ENCODE measurements around the gene STPG1.

STPG1 gene

DNA sequence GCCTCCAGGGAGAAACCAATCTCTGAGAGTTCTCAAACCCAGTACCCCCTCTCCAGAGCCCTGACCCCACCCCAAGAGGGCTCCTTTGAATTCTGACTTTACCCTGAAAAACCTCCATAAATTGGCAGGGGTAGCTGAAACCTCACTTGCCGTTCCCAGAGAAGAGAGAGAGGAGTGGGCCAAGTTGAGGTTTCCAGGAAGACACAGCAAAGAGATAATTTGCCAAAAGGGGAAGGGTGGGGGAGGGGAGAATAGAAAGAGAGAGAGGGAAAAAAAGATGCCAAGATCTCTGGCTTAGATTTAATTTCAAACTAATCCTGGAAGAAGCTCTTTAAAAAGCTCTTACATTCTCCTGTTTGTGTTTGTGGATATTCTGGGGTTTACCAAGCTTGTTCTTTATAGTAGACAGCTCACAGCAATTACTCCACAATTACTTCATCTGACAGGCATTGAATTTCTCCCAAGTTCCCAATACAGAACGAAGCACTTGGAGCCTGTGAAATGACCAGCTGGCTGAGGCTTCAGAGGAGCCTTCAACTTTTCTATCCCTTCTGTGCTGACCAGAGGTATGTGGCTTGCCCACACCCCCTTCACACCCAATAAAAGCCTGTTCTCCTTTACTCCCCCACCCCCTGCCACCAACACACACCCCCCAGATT is 95.5 kb downstream of the STPG1 start:
- Histone ChIP-seq H3K4me3 (ENCODE audit: low read depth, low read length) (no peak overlapping the region), H3K27ac (ENCODE audit: extremely low read depth, low read depth, low read length) (no peak overlapping the region), H3K36me3 (ENCODE audit: control insufficient read depth in 2 of 2, insufficient read depth in 1 of 2, low read length in 2 of 2) (no peaks in the 10 kb centered on the region), H3K9me3 (ENCODE audit: control insufficient read depth, insufficient read depth, low read depth, low read length) (no peaks in the 10 kb centered on the region), H3K4me1 (ENCODE audit: control insufficient read depth, insufficient read depth, low read length) (peaks cover 21% of the 10 kb centered on the region)
- ChIA-PET CTCF (interaction anchor here (0.6 to 7.5 kb wide), 5 partner anchors 40 to 119 kb away, joined by 3 to 54 read pairs (median 5); no protein-coding TSS in a partner anchor), POLR2A (interaction anchor here (0.9 kb wide), 1 partner anchor 25 kb away, joined by 8 read pairs; no protein-coding TSS in a partner anchor)
- TF ChIP-seq ZNF513 (tag by site-specific recombination; IDR thresholded peaks at IDR 0.05) = no peak
- TF ChIP-seq KLF8 (tag by site-specific recombination; IDR thresholded peaks at IDR 0.05) = no peak
- no peak for TF ChIP-seq ZNF704 (tag by site-specific recombination; IDR thresholded peaks at IDR 0.05)
- TF ChIP-seq, protein P1, sequence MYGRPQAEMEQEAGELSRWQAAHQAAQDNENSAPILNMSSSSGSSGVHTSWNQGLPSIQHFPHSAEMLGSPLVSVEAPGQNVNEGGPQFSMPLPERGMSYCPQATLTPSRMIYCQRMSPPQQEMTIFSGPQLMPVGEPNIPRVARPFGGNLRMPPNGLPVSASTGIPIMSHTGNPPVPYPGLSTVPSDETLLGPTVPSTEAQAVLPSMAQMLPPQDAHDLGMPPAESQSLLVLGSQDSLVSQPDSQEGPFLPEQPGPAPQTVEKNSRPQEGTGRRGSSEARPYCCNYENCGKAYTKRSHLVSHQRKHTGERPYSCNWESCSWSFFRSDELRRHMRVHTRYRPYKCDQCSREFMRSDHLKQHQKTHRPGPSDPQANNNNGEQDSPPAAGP (tag by site-specific recombination; IDR thresholded peaks at IDR 0.05) = no peak
- no peak for TF ChIP-seq ZNF155 (tag by site-specific recombination; IDR thresholded peaks at IDR 0.05)
- TF ChIP-seq EGR2 (tag by site-specific recombination; IDR thresholded peaks at IDR 0.05; ENCODE audit: low read depth) = no peak
- TF ChIP-seq ZNF350 (tag by site-specific recombination; IDR thresholded peaks at IDR 0.05) = no peak
- no peak for TF ChIP-seq KLF7 (tag by site-specific recombination; IDR thresholded peaks at IDR 0.05; ENCODE audit: borderline replicate concordance)
- TF ChIP-seq ZNF366 (tag by site-specific recombination; conservative IDR thresholded peaks at IDR 0.05) = no peak
- TF ChIP-seq ZNF239 (tag by site-specific recombination; IDR thresholded peaks at IDR 0.05) = no peak
- TF ChIP-seq, protein P2, sequence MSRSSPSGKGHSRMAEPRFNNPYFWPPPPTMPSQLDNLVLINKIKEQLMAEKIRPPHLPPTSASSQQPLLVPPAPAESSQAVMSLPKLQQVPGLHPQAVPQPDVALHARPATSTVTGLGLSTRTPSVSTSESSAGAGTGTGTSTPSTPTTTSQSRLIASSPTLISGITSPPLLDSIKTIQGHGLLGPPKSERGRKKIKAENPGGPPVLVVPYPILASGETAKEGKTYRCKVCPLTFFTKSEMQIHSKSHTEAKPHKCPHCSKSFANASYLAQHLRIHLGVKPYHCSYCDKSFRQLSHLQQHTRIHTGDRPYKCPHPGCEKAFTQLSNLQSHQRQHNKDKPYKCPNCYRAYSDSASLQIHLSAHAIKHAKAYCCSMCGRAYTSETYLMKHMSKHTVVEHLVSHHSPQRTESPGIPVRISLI (tag by site-specific recombination; IDR thresholded peaks at IDR 0.05) = no peak
- no peak for TF ChIP-seq GFI1B (tag by site-specific recombination; IDR thresholded peaks at IDR 0.05)
- TF ChIP-seq, protein P3, sequence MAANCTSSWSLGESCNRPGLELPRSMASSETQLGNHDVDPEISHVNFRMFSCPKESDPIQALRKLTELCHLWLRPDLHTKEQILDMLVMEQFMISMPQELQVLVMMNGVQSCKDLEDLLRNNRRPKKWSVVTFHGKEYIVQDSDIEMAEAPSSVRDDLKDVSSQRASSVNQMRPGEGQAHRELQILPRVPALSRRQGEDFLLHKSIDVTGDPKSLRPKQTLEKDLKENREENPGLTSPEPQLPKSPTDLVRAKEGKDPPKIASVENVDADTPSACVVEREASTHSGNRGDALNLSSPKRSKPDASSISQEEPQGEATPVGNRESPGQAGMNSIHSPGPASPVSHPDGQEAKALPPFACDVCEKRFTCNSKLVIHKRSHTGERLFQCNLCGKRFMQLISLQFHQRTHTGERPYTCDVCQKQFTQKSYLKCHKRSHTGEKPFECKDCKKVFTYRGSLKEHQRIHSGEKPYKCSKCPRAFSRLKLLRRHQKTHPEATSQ (tag by site-specific recombination; IDR thresholded peaks at IDR 0.05) = no peak
- no peak for TF ChIP-seq ZBTB1 (tag by site-specific recombination; IDR thresholded peaks at IDR 0.05)
- TF ChIP-seq, protein P4, sequence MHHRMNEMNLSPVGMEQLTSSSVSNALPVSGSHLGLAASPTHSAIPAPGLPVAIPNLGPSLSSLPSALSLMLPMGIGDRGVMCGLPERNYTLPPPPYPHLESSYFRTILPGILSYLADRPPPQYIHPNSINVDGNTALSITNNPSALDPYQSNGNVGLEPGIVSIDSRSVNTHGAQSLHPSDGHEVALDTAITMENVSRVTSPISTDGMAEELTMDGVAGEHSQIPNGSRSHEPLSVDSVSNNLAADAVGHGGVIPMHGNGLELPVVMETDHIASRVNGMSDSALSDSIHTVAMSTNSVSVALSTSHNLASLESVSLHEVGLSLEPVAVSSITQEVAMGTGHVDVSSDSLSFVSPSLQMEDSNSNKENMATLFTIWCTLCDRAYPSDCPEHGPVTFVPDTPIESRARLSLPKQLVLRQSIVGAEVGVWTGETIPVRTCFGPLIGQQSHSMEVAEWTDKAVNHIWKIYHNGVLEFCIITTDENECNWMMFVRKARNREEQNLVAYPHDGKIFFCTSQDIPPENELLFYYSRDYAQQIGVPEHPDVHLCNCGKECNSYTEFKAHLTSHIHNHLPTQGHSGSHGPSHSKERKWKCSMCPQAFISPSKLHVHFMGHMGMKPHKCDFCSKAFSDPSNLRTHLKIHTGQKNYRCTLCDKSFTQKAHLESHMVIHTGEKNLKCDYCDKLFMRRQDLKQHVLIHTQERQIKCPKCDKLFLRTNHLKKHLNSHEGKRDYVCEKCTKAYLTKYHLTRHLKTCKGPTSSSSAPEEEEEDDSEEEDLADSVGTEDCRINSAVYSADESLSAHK (tag by site-specific recombination; IDR thresholded peaks at IDR 0.05) = peak; percentile 41; the same call in 1 of the 2 replicates
- no peak for TF ChIP-seq ZNF626 (tag by site-specific recombination; IDR thresholded peaks at IDR 0.05)
- TF ChIP-seq KLF1 (tag by site-specific recombination; IDR thresholded peaks at IDR 0.05) = no peak
- no peak for TF ChIP-seq ZNF76 (tag by site-specific recombination; IDR thresholded peaks at IDR 0.05; ENCODE audit: borderline replicate concordance, low read depth)
- TF ChIP-seq, protein P5, sequence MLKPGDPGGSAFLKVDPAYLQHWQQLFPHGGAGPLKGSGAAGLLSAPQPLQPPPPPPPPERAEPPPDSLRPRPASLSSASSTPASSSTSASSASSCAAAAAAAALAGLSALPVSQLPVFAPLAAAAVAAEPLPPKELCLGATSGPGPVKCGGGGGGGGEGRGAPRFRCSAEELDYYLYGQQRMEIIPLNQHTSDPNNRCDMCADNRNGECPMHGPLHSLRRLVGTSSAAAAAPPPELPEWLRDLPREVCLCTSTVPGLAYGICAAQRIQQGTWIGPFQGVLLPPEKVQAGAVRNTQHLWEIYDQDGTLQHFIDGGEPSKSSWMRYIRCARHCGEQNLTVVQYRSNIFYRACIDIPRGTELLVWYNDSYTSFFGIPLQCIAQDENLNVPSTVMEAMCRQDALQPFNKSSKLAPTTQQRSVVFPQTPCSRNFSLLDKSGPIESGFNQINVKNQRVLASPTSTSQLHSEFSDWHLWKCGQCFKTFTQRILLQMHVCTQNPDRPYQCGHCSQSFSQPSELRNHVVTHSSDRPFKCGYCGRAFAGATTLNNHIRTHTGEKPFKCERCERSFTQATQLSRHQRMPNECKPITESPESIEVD (tag by site-specific recombination; IDR thresholded peaks at IDR 0.05) = peak; percentile 48; the same call in 1 of the 2 replicates
- TF ChIP-seq ZNF341 (tag by site-specific recombination; IDR thresholded peaks at IDR 0.05; ENCODE audit: low read depth) = 0 out of 2 replicates have a peak, but pooled peaks have one; percentile 11
- peak; percentile 34; the same call in 1 of the 2 replicates for TF ChIP-seq FEZF1 (tag by site-specific recombination; IDR thresholded peaks at IDR 0.05)
- TF ChIP-seq ZSCAN30 (tag by site-specific recombination; IDR thresholded peaks at IDR 0.05) = no peak
- no peak for TF ChIP-seq ZNF555 (tag by site-specific recombination; conservative IDR thresholded peaks at IDR 0.05)
- no peak for TF ChIP-seq OVOL3 (tag by site-specific recombination; IDR thresholded peaks at IDR 0.05)
- no peak for TF ChIP-seq ZNF670 (tag by site-specific recombination; IDR thresholded peaks at IDR 0.05; ENCODE audit: low read depth)

All from HEK293 (cell line).